ENCODE data around the gene HMCES. TPM values are rescaled to one million over a fixed set of nuclear protein-coding genes. Genes with fewer than 3 reads are reported as not detected.

HMCES gene
- total RNA-seq, 1 donor from 2014 or later, result 37.7 TPM

DNA sequence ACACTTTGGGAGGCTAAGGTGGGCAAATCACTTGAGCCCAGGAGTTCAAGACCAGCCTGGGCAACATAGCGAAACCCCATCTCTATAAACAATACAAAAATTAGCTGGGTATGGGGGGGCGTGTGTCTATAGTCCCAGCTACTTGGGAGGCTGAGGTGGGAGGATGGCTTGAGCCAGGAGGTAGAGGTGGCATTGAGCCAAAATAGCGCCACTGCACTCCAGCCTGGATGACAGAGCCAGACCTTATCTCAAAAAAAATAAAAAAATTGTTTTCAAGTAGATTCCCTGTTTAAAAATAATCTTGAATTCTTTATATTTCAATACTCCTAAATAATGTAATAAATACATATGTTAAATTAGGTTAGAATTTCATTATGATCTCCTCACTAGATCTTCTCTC, 9.8 kb downstream of the HMCES start:
- H3K9me3 Mint-ChIP-seq (ENCODE audit: unreplicated experiment), result no peaks in the 10 kb centered on the region
- peaks cover 4% of the 10 kb centered on the region for H3K4me1 Mint-ChIP-seq (ENCODE audit: low read depth, unreplicated experiment)
- no peak overlapping the region for H3K27ac Mint-ChIP-seq (ENCODE audit: unreplicated experiment)
- TF ChIP-seq, protein P1, sequence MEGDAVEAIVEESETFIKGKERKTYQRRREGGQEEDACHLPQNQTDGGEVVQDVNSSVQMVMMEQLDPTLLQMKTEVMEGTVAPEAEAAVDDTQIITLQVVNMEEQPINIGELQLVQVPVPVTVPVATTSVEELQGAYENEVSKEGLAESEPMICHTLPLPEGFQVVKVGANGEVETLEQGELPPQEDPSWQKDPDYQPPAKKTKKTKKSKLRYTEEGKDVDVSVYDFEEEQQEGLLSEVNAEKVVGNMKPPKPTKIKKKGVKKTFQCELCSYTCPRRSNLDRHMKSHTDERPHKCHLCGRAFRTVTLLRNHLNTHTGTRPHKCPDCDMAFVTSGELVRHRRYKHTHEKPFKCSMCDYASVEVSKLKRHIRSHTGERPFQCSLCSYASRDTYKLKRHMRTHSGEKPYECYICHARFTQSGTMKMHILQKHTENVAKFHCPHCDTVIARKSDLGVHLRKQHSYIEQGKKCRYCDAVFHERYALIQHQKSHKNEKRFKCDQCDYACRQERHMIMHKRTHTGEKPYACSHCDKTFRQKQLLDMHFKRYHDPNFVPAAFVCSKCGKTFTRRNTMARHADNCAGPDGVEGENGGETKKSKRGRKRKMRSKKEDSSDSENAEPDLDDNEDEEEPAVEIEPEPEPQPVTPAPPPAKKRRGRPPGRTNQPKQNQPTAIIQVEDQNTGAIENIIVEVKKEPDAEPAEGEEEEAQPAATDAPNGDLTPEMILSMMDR (IDR thresholded peaks at IDR 0.05; ENCODE audit: partially characterized antibody, unreplicated experiment), result no peak
- no peak for DNase-seq
- no peaks in the 10 kb centered on the region for H3K27me3 Mint-ChIP-seq (ENCODE audit: unreplicated experiment)
- no peaks in the 10 kb centered on the region for H3K36me3 Mint-ChIP-seq (ENCODE audit: unreplicated experiment)
- no peak overlapping the region for H3K4me3 Mint-ChIP-seq (ENCODE audit: unreplicated experiment)

DNA sequence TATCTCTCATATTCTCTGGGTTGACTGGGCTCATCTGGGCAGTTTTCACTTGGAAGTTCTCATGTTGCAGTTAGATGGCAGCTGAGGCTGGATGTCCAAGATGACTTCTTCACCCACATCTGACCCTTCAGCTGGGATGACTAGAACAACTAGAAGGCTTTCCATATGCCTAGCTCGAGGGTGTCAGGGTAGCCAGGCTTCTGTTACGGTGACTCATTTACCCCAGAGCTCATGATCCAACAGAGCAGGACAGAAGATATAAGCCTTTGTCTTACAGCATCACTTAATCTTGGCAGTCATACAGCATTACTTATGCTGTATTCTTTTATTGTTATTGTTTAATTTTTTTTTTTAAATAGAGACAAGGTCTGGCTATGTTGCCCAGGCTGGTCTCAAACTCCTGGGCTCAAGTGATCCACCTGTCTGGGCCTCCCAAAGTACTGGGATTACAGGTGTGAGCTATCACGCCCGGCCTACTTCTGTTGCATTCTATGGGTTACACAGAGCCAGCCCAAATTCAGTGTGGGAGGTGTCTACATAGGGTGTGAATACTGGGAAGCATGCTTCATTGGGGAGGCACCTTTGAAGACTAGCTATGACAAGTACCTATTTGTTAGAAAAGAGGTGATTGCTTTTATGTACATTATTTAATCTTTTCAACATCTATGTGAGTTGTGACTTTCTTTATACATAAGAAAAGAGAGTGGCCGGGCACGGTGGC, 10.7 kb downstream of the HMCES start:
- TF ChIP-seq, protein P1 (IDR thresholded peaks at IDR 0.05; ENCODE audit: partially characterized antibody, unreplicated experiment), result no peak
- Mint-ChIP-seq H3K4me1 (ENCODE audit: low read depth, unreplicated experiment) (peaks cover 4% of the 10 kb centered on the region), H3K27ac (ENCODE audit: unreplicated experiment) (no peak overlapping the region), H3K9me3 (ENCODE audit: unreplicated experiment) (no peaks in the 10 kb centered on the region), H3K4me3 (ENCODE audit: unreplicated experiment) (no peak overlapping the region), H3K36me3 (ENCODE audit: unreplicated experiment) (no peaks in the 10 kb centered on the region), H3K27me3 (ENCODE audit: unreplicated experiment) (no peaks in the 10 kb centered on the region)
- no peak for DNase-seq

DNA sequence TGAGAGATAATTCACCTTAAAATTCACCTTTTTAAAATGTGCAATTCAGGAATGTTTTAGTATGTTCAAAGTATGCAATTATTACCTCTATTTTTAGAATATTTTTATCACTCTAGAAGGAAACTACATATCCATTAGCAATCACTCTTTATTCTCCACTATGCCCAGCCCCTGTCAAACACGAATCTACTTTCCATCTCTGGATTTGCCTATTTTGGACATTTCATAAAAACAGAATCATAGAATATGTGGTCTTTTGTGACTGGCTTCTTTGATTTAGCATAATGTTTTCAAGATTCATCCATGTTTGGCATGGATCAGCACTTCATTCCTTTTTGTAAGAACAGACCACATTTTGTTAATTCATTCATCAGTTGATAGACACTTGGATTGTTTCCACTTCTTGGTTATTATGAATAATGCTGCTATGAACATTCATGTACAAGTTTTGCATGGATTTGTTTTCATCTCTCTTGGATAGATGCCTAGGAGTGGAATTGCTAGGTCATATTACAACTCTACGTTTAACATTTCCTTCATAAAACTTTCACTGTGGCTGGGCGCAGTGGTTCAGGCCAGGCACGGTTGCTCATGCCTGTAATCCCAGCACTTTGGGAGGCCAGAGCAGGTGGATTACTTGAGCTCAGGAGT, 12.7 kb downstream of the HMCES start:
- no peaks in the 10 kb centered on the region for H3K36me3 Mint-ChIP-seq (ENCODE audit: unreplicated experiment)
- H3K9me3 Mint-ChIP-seq (ENCODE audit: unreplicated experiment), result peaks cover 3% of the 10 kb centered on the region
- H3K27ac Mint-ChIP-seq (ENCODE audit: unreplicated experiment), result no peak overlapping the region
- no peak for DNase-seq
- no peaks in the 10 kb centered on the region for H3K27me3 Mint-ChIP-seq (ENCODE audit: unreplicated experiment)
- TF ChIP-seq, protein P1 (IDR thresholded peaks at IDR 0.05; ENCODE audit: partially characterized antibody, unreplicated experiment), result no peak
- peaks cover under 1% of the 10 kb centered on the region for H3K4me1 Mint-ChIP-seq (ENCODE audit: low read depth, unreplicated experiment)
- no peak overlapping the region for H3K4me3 Mint-ChIP-seq (ENCODE audit: unreplicated experiment)

DNA sequence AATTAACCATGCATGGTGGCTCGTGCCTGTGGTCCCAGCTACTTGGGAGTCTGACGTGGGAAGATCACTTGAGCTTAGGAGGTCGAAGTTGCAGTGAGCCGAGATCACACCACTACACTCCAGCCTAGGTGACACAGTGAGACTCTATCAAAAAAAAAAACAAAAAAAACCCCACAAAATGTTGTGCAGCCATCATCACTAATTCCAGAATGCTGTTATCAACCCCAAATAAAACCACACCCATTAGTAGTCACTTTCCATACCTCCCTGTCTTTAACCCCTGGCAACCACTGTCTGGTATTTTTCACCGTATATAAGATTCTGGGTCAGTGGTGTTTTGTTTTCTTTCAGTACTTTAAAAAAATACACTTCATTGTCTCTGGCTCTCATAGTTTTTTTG, 16.6 kb downstream of the HMCES start:
- Mint-ChIP-seq H3K27ac (ENCODE audit: unreplicated experiment) (no peak overlapping the region), H3K27me3 (ENCODE audit: unreplicated experiment) (no peaks in the 10 kb centered on the region), H3K9me3 (ENCODE audit: unreplicated experiment) (peaks cover 3% of the 10 kb centered on the region), H3K4me1 (ENCODE audit: low read depth, unreplicated experiment) (no peaks in the 10 kb centered on the region), H3K4me3 (ENCODE audit: unreplicated experiment) (no peak overlapping the region), H3K36me3 (ENCODE audit: unreplicated experiment) (no peaks in the 10 kb centered on the region)
- TF ChIP-seq, protein P1 (IDR thresholded peaks at IDR 0.05; ENCODE audit: partially characterized antibody, unreplicated experiment), result no peak
- no peak for DNase-seq
